Activated naive CD4-positive, alpha-beta T cell treated with anti-CD3 and anti-CD28 coated beads, Interleukin-2, amount 50 U/mL, for 72 hours (primary cell): ENCODE measurements around the gene ENTR1. TPM values are rescaled to one million over a fixed set of nuclear protein-coding genes. Genes with fewer than 3 reads are reported as not detected.

Experiments
- ATAC-seq, 2 donors: fragments of 150-1000 bp; cut with Tn5 transposase; 2 replicates each; pipeline ENCODE4 v1.10.0; 2021; ENCODE audit warnings: mild to moderate bottlenecking in 2 of 2, moderate library complexity in 2 of 2
- DNase-seq, 2 donors: peaks; one replicate each; pipeline ENCODE4 v3.0.0; 2021 to 2022; ENCODE audit warnings: low spot score in 2 of 2
- H3K27ac Mint-ChIP-seq, 2 donors: one replicate each; pipeline ENCODE4 v1.8.0; 2022; ENCODE audit warnings: mild to moderate bottlenecking in 2 of 2, mixed read lengths in 2 of 2
- H3K36me3 Mint-ChIP-seq, 2 donors: one replicate each; pipeline ENCODE4 v1.8.0; 2022; ENCODE audit warnings: mixed read lengths in 2 of 2
- H3K9me3 Mint-ChIP-seq, 2 donors: one replicate each; pipeline ENCODE4 v1.8.0; 2022; ENCODE audit warnings: mixed read lengths in 2 of 2
- total RNA-seq, 2 donors: library from RNA; stranded (reverse); gene quantifications; one replicate each; pipeline ENCODE4 v1.2.3, GENCODE V29; 2022

Gene ENTR1
- total RNA-seq, 2 donors from 2014 or later, result 52.2 to 75.4 TPM

- no peak overlapping the region for H3K27ac Mint-ChIP-seq
- ATAC-seq, result no peak
- no peak for DNase-seq
- peaks cover 10 to 13% of the 10 kb centered on the region in 2 donors for H3K36me3 Mint-ChIP-seq
- no peaks in the 10 kb centered on the region for H3K9me3 Mint-ChIP-seq
Measured at GRCh38 chr9:136441681-136442245, 31.3 kb upstream of the ENTR1 start.

GRCh38 chr9:136441191-136441680 lies 30.8 kb upstream of the ENTR1 start:
- DNase-seq (no peak), ATAC-seq (no peak)
- H3K36me3 Mint-ChIP-seq, result peaks cover 8 to 10% of the 10 kb centered on the region in 2 donors
- peak overlapping the region in 1 of 2 donors; percentile 32 for H3K27ac Mint-ChIP-seq
- no peaks in the 10 kb centered on the region for H3K9me3 Mint-ChIP-seq

GRCh38 chr9:136439481-136440408 lies 29.3 kb upstream of the ENTR1 start, which contains the start of gene INPP5E:
Gene INPP5E, minus strand, starts transcription at chr9:136439845. Its CDS starts 426 bp downstream, at chr9:136439419.
- H3K36me3 Mint-ChIP-seq, result peaks cover 8 to 10% of the 10 kb centered on the region in 2 donors
- no peaks in the 10 kb centered on the region for H3K9me3 Mint-ChIP-seq
- DNase-seq (peak; percentile 82 to 98), ATAC-seq (peak; percentile 82 to 87)
- H3K27ac Mint-ChIP-seq, result peak within 1 kb of the TSS in 1 of 2 donors; percentile 83

- DNase-seq (peak; percentile 65 to 67), ATAC-seq (peak; percentile 71 to 74)
- Mint-ChIP-seq H3K36me3 (peaks cover 3% of the 10 kb centered on the region in 2 donors), H3K27ac (peak overlapping the region; percentile 83 to 92), H3K9me3 (no peaks in the 10 kb centered on the region)
Measured at GRCh38 chr9:136438548-136439480, 28.4 kb upstream of the ENTR1 start.

- Mint-ChIP-seq H3K36me3 (no peaks in the 10 kb centered on the region), H3K27ac (peak overlapping the region; percentile 83 to 92), H3K9me3 (no peaks in the 10 kb centered on the region)
- no peak for ATAC-seq
- no peak for DNase-seq
Measured at GRCh38 chr9:136437839-136438547, 27.6 kb upstream of the ENTR1 start.

- Mint-ChIP-seq H3K36me3 (no peaks in the 10 kb centered on the region), H3K27ac (peak overlapping the region; percentile 83 to 86)
Measured at GRCh38 chr9:136437430-136437829, 27.0 kb upstream of the ENTR1 start.

GRCh38 chr9:136436055-136436634 lies 25.7 kb upstream of the ENTR1 start:
- Mint-ChIP-seq H3K27ac (no peak overlapping the region), H3K9me3 (no peaks in the 10 kb centered on the region), H3K36me3 (no peaks in the 10 kb centered on the region)
- no peak for DNase-seq
- ATAC-seq, result no peak

More at GRCh38 chr9:136437430-136437829, 27.0 kb upstream of the ENTR1 start:
- no peaks in the 10 kb centered on the region for H3K9me3 Mint-ChIP-seq
- no peak for ATAC-seq
- DNase-seq, result no peak

GRCh38 chr9:136434580-136435169 lies 24.3 kb upstream of the ENTR1 start:
- H3K36me3 Mint-ChIP-seq, result no peaks in the 10 kb centered on the region
- no peak for ATAC-seq
- no peak overlapping the region for H3K27ac Mint-ChIP-seq
- no peak for DNase-seq
- no peaks in the 10 kb centered on the region for H3K9me3 Mint-ChIP-seq

GRCh38 chr9:136433849-136434579 lies 23.6 kb upstream of the ENTR1 start:
- ATAC-seq, result no peak
- H3K9me3 Mint-ChIP-seq, result no peaks in the 10 kb centered on the region
- H3K36me3 Mint-ChIP-seq, result no peaks in the 10 kb centered on the region
- H3K27ac Mint-ChIP-seq, result no peak overlapping the region
- no peak for DNase-seq

GRCh38 chr9:136433043-136433715 lies 22.8 kb upstream of the ENTR1 start:
- ATAC-seq (no peak), DNase-seq (no peak)
- H3K9me3 Mint-ChIP-seq, result no peaks in the 10 kb centered on the region
- H3K36me3 Mint-ChIP-seq, result no peaks in the 10 kb centered on the region
- H3K27ac Mint-ChIP-seq, result no peak overlapping the region

GRCh38 chr9:136432591-136432990 lies 22.2 kb upstream of the ENTR1 start:
- H3K27ac Mint-ChIP-seq, result no peak overlapping the region
- no peak for DNase-seq
- H3K9me3 Mint-ChIP-seq, result no peaks in the 10 kb centered on the region
- no peak for ATAC-seq
- no peaks in the 10 kb centered on the region for H3K36me3 Mint-ChIP-seq

GRCh38 chr9:136431782-136432350 lies 21.5 kb upstream of the ENTR1 start:
- no peaks in the 10 kb centered on the region for H3K36me3 Mint-ChIP-seq
- ATAC-seq, result no peak
- DNase-seq, result no peak
- no peaks in the 10 kb centered on the region for H3K9me3 Mint-ChIP-seq
- H3K27ac Mint-ChIP-seq, result no peak overlapping the region

GRCh38 chr9:136430588-136431234 lies 20.3 kb upstream of the ENTR1 start:
- H3K9me3 Mint-ChIP-seq, result no peaks in the 10 kb centered on the region
- DNase-seq (no peak), ATAC-seq (peak in 1 of 2 donors; percentile 7)
- H3K27ac Mint-ChIP-seq, result no peak overlapping the region
- H3K36me3 Mint-ChIP-seq, result no peaks in the 10 kb centered on the region
